UCSD-AML1 (cell line): ENCODE measurements around the gene LAYN.

Experiments used
- DNase-seq: peaks from one replicate; lab custom pipeline; 2025; ENCODE audit not compliant: unreplicated experiment; lab: John Stamatoyannopoulos, UW

The LAYN gene

GRCh38 chr11:111591187-111591960, 50.9 kb downstream of the LAYN start:
- DNase-seq: no peak

DNA sequence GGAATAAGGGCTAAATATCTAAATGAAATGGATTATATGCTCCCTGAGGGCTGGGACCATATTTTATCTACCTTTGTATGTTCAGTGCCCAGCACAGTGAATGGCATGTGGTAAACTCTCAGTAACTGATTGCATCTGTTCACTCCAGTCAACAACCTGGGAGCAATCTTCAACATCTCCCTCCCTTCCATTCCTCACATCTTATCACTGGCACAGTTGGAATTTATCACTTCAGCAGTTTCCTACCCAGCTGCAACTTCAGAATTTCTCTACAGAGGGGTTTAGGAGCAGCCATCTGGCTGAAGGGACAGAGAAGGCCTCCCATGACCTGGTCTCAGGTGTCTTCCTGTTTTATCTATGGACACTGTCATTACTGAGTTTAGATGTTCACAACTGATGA, 52.0 kb downstream of the LAYN start:
- no peak for DNase-seq

- DNase-seq: no peak
Observed at GRCh38 chr11:111596319-111596718, 55.8 kb downstream of the LAYN start.

GRCh38 chr11:111598148-111598547, 57.6 kb downstream of the LAYN start:
- no peak for DNase-seq

GRCh38 chr11:111598559-111598958, 58.0 kb downstream of the LAYN start:
- no peak for DNase-seq

GRCh38 chr11:111601636-111601978, 61.1 kb downstream of the LAYN start:
- no peak for DNase-seq

DNA sequence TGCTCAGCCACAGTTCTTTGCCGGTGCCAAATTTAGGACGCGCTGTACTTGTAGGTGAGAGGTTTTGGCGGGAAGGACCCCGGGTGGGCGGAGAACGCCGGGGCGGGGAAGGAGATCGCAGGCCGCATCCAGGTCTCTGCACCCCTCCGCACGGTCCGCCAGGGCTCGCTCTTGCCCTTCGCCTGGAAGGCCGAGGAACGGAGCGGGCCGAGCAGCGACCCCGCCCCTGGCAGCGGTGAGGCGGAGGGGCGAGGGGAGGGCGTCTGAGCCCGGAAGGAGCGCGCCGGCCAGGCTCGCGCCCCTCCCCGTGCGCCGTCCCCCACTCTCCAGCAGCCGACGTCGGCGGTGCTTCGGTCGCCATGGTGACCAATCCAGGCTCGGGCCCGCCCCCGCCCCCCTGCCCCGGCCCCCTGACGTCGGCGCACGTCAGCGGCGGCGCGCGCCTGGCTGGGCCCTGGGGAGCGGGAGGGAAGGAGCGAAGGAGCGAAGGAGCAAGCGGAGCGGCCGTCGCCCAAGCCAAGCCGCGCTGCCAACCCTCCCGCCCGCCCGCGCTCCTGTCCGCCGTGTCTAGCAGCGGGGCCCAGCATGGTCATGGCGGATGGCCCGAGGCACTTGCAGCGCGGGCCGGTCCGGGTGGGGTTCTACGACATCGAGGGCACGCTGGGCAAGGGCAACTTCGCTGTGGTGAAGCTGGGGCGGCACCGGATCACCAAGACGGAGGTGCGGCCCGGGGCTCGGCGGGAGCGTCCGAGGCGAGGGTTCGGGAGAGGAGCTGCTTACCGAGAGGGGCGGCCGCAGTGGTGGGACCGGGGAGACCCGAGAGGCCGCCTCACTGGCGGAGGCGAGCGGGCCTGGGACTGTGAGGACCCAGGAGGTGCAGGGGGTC, 61.7 kb downstream of the LAYN start, which contains the start of gene SIK2:
SIK2 (plus strand) TSS at position 471 of the 886 bp plus-strand sequence; CDS start at position 586, 115 bp downstream.
- DNase-seq: peak; percentile 96

- DNase-seq: peak; percentile 68
Observed at GRCh38 chr11:111602865-111603610, 62.5 kb downstream of the LAYN start.

DNA sequence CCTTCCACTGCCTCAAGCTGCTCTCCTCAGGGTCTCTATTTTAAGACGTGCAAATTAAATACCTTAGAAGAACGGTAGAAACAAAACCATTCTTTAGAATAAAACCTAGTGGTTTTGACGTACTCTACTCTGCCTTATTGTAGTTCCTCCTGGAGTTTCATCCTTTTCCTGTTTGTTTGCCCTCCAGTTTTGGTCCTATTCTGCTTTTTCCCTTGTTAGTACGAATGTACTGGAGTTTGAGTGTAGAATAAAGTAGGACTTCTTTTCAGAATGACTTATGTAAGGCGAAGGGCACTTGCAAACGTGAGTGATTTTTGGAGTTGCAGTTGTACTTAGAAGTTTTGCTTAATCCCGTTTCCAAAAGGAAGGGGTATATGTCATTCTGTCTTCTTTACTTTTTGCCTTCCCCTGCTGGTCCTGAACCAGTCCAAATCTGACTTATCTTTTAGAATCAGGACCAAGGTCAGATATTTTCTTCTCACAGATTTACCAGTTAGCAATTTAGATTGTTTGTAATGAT, 63.2 kb downstream of the LAYN start:
- DNase-seq: no peak

DNA sequence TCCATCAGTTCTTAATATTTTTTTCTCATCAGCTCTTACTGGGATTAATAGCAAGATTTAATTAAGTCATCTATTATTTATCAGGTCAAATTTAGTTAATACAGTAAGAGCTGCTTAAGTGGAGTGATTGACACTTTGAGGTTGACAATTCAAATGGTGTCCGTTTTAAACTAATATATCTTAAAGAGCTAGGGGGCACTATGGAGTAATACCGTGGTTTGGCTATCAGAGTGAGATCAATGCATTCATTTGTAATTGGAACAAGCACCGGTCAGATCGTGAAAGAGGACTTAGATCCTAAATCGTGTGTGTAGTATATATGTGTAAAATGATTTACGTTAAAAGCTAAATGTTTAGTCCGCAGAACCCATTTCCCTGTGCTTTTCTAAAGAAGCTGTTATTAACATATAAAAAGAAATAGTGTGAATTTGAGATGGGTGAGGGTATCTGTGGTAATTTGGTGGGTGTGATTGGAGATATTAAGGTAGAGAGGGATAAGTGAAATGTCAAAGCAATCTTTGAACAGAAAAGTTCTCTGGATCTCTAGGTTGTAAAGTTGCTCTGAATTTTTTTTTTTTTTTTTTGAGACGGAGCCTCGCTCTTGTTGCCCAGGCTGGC, 64.0 kb downstream of the LAYN start:
- DNase-seq: no peak

DNA sequence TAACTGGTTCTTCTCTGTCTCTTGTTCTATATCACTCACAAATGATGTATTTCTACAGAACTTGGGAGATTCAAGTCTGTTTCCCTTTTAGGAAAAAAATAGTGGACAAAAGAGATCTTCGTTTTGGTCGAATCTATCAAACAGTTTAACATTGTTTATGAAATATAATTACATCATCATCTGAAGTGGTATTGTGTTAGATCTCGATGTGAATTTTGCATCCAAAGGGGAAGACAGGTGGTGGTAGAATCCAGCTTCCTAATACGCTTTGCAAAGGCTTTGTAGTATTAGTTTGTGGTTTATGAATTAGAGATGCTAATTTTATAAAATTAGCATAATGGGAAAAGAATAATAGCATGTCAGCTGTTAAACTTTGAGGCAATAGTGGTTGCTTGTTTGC, 65.2 kb downstream of the LAYN start:
- no peak for DNase-seq

DNA sequence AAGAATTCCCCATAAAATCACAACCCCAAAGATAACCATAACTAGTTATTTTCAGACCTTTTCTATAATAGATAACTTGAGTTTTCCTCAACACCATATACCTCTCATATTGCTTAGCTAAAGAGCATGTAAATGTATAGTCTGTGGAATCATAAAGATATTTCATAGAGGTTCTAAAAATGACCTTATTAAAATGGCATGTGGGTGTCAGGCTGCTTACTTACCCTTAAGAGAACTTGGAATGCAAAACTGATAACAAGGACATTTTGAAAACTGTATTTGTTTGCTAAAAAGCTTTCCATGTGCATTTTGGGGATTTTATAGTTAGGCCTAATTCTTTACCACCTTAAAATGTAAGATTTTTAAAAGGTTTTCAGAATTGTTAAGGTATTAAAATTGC, 66.5 kb downstream of the LAYN start:
- no peak for DNase-seq

DNA sequence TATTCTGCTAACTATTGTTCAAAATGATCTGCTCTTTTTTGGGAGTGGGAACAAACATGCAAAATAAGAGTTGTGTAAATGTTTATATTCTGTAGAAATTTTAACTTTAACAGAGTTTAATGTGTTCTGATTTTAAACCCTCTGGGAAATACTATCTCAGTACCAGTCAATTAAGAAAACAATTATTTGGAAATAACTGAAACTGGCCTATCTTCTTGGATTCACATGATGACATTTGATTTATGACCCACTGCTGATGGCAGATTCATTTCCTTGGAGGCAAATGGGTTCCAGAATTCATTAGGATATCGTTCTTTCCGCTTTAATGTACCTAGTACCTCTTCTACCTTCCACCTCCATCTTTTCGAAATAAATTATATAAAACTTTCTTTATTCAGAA, 67.2 kb downstream of the LAYN start:
- DNase-seq: no peak
